ENCODE data around the gene PAX8.
"Not testable (repeated sequence)": the region's sequence is repeated elsewhere in the genome, so short reads cannot be mapped to it uniquely, and the experiment has no call there.

The PAX8 gene

DNA sequence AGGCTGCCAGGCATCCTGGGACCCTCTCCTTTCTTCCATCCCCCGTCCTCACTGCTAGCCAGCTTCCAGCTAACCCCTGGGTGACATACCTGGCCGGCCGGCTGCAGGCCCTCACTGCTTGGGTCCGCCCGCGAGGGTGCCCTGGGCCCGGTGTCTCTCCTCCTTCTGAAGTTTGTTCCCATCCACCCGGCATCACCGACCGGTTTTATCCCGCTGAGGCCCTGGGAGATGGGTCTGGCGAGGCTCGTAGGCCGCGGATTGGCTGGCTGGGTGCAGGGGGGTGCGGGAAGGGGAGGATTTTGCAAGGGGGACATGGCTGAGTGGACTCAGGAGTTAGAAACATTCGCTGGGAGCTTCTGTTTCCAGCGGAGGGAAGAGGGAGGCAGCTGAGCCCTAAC lies at the start of gene PAX8:
TSS of gene PAX8 (minus strand) at position 180 of the 398 bp plus-strand sequence. CDS start 527 bp downstream, outside the sequence.
- FAIRE-seq = no peak
- DNase-seq (ENCODE audit: insufficient read length, low spot score) = no peak

DNA sequence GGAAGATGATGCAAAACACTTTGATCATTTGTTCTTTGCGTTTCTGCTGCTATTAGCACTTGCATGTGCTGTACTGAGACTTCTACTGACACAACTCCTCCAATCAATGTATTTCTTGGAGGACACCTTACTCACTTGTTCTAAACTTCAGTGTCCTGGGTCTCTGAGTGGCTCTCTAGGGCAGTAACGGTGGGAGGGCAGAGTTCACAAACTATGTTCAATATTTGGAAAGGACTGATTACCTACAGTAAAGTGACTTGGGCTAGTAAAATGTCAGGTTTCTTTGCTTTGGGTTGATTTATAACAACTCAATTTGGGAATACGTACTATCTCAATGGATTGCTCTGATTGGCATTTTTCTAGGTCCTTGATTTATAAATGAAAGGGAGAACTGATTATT lies 49.3 kb upstream of the PAX8 start:
- FAIRE-seq = no peak
- no peak for DNase-seq (ENCODE audit: insufficient read length, low spot score)

DNA sequence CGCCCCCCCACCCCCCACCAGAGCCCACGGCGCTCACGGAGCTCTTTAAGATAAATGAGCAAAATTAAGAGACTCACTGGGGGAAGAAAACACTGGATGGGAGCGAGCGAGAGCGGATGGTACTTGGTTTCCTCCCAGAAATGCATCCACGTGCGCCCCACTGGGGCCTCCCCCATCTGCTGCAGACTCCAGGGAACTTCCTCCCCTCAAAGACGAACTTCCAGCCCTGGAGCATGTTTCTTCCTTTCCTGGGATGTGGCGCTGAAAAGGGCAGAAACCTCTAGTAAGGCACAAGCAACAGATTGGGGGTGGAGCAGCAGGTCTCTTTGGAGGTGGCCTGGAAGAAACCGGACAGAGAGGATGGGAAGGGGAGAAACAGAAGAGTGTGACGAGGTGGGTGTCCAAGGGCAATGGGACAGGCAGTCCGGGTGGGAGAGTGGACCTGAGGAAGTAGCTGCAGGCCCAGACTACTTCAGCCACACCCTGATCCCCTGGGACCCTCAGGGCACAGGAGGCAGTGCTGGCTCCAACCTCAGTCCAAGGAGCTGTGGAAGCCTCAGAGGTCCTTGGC lies 46.5 kb upstream of the PAX8 start:
- not testable (repeated sequence) for DNase-seq (ENCODE audit: insufficient read length, low spot score); FAIRE-seq

DNA sequence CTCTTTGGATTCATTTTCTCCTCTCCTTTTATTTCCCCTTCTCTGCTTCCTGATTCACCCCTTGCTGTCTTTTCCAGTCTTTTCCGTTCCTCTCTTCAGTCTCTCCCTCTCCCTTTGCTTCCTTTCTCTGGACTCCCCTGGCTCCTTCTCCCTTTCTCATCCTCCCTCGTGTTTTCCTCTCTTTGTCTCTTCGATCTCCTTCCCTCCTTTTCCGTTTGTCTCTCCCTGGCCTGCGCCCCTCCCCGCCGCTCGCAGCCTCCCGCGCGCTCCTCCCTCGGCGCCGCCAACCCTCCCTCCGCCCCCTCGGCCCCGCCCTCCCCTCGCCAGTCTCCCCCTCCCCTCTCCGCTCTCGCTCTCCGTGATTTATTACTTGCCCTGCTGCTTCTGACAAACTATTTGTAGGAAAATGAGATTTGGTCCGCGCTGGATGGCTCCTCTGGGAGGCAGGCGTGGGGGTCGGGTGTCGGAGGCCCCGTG lies 46.0 kb upstream of the PAX8 start:
- DNase-seq (ENCODE audit: insufficient read length, low spot score) = peak; percentile 15
- no peak for FAIRE-seq

DNA sequence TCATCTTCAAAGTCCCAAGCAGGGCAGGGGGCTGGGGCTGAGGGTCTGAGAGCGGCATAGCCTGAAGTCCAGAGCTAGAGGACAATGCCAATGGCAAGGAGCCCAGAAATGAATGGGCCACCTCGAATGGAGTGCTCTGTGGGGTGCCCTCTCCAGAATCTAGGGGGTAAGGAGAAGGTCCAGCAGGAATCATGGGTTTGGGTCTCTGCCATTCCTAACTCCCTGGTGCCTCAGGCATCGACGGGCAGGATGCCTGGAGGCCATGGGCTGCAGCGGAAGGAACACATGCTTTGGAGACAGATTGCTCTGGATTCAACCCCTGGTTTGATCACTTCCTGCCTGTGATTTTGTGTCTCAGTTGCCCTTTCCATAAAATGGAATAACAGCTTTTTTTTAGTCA lies 44.4 kb upstream of the PAX8 start:
- FAIRE-seq; DNase-seq (ENCODE audit: insufficient read length, low spot score): not testable (repeated sequence)

DNA sequence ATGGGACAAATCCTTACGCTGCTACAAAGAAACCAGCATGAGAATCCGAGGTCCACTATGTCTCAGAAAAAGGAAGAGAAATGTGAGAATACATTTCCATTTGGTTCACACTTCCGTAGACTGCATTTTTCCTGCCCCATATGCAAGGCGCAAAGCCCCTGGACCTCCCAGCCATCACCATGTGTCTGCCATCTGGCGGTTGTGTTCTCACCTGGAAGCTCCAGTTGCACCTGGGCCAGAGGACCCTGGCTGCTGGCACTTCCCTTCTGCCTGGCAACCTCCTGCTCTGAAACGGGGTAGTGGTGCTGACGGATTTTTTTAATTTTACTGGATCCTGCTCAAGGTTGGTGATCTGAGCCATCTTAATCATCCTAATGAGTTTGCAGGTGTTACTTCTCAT lies 41.4 kb upstream of the PAX8 start:
- peak; percentile 4 for FAIRE-seq
- not testable (repeated sequence) for DNase-seq (ENCODE audit: insufficient read length, low spot score)

DNA sequence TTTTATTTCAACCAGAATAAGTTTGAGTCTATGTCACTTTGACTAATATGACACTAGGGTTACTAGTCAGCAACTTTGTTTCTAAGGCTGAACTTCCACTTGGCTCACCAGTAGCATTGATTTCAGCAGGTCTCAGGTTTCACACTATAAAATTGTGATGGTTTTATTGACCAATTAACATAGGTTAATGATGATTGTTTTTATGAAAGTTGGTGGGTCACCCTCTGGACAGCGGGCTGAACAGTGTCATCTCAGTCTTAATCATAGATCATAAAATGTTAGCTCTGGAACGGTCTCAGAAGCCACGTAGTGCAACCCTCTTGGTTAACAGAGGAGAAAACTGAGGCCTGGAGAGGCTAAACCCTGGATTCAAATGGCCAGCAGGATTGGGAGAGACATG lies 40.2 kb upstream of the PAX8 start:
- DNase-seq (ENCODE audit: insufficient read length, low spot score); FAIRE-seq: not testable (repeated sequence)

DNA sequence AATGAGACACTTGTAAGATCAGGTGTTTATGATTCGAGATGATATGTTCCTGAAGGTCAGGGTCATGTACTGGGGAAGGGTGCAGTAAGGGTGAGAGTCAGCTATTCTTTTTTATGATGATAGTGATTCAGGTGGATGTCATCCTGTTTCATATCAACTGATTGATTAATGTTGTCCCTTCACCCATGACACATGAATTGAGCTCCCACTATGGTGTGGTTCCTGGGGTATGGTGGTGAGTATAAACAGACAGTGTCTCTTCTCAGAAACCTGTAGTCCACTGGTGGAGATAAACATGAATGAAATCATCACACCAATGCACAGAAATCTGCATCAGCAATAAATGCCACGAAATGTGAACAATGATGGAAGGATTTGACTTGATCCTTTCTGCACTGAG lies 37.4 kb upstream of the PAX8 start:
- FAIRE-seq (no peak), DNase-seq (ENCODE audit: insufficient read length, low spot score) (no peak)

DNA sequence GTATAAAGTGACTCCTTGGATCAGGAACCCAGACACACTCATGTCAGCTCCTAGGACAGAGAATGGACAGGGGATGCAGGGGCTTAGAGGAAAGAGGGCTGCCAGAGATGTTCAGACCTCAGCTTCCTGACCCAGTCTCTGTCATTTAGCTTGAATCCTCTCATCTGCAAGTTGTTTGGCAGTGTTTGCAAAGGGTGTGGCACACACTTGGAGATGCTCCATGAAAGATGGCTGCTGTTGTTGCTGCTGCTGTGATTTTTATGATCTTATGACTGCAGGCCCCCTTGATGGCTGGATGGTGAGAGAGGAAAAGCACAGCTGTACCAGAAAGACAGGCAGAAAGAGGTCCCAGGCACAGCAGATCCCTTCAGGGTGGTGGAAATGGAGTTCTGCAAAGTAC lies 35.9 kb upstream of the PAX8 start:
- not testable (repeated sequence) for FAIRE-seq; DNase-seq (ENCODE audit: insufficient read length, low spot score)

DNA sequence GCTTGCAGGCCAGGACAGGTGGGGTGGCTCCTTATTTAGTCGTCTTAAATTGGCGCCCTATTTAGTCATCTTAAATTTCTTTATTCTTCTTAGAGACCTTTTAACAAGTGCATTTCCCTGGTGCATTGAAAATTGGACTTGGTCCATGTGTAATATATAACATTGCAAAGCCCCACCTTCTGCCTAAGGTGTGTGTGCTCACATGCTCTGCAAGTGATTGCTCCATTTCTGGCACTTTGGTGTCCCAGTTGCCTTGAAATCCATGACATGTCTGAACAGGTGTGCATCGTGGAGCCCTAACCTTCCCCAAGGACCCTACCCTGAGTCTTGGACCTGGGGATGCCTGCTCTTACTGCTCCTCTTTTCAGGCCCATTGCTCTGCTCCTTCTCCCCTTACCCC lies 35.5 kb upstream of the PAX8 start:
- not testable (repeated sequence) for FAIRE-seq; DNase-seq (ENCODE audit: insufficient read length, low spot score)

DNA sequence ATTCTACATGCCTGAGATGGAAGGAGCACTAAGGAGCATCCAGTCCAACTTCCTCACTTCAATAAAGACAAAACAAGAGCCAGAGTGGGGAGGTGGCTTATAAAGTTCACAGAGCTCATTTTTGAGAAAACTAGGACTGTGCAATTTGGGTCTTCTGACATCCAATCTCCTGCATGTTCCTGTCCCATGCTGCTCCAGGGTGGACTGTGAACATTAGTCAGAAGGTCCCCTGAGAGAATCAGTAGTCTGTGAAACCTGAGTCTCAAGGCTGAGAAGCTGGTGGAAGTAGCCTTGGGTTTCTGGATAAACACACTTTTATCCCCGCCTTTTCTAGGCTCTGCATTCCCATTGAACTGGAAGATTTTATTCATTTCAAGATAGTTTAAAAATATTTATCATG lies 33.1 kb upstream of the PAX8 start:
- not testable (repeated sequence) for DNase-seq (ENCODE audit: insufficient read length, low spot score); FAIRE-seq

DNA sequence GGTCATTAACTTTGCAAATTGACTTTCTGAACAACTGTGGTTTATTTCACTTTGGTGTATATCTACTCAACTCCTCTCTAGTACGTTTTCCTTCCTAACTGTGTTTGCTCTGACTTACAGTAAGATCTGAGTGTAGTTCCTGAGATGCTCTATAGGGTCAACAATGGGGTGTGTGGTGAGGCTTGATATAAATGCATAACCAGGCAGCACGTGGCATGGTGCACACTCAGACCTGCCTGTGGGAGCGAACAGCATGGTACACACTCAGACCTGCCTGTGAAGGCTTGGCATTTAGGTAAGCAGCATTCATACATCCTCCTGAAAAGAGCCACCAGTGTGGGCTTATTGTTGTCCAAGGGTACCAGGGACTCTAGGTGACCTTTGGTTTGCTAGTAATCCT lies 32.5 kb upstream of the PAX8 start:
- FAIRE-seq; DNase-seq (ENCODE audit: insufficient read length, low spot score): not testable (repeated sequence)

DNA sequence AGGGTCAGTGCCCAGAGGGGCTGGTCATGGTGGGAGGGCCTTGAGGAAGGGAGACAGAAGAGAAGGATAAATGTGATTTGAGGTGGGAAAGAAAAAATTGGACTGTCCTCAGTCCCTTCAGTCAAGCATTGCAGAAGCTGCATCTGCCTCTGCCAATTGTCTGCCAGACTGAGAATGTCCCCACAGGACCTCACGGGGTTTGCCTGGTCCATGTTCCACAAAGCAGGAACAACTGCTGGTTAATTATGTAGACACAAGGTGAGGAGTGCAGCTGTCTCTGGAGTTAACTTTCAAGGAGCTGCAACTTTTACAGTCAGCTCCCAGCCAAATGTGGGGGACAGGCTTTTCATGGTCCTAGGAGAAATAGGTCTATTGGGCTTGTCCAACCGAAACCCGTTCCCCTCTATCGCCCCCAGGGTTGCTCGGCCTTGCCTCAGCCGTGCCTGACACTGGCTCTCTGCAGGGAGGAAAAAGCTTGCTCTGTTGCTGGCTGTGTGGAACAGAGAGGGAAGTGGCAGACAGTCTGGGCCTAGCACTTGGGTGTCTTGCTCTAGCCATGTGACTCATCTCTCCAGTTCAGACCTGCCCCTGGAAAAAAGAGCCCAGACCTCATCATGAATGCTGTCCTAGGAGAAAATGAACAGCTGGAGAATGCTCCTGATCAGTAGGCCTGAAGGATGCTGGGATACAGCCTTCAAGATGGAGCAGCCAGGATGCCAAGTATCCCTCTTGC lies 31.1 kb upstream of the PAX8 start:
- no peak for FAIRE-seq
- DNase-seq (ENCODE audit: insufficient read length, low spot score) = no peak

DNA sequence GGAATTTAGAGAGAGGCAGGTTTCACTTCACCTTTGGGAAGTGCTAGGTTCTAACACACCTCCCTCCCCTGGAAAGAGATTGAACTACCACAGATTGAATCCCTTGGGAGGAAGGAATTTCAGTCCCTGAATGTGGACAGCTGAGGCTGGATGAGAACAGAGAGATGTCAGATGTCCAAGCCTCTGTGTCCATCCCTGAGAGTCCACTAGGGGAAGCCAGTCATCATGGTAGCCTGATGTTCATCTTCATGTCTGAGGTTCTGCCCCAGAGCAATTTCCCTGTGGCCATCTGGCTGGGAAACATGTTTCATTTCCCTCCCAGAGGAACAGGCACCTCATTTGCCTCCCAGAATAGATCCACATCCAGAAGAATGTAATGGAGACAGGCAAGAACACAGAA lies 30.1 kb upstream of the PAX8 start:
- not testable (repeated sequence) for DNase-seq (ENCODE audit: insufficient read length, low spot score); FAIRE-seq

DNA sequence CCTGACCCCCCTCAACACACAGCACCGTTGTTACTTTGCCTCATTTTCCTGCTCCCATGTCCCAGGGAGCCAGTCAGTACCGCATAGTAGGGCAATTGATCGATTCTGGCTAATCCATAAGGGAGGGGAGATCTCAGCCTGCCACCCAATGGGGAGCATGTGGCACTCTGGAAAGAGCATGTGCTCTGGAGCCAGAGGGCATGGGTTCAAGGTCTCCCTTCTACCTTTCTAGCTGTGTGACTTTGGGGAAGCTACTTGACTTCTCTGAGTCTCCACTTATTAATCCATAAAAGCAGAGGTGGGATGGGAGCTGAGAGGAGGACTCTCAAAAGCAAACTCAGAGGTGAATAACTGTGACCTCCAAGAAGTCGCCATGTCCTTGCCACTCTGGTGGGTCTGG lies 27.5 kb upstream of the PAX8 start:
- FAIRE-seq; DNase-seq (ENCODE audit: insufficient read length, low spot score): not testable (repeated sequence)

DNA sequence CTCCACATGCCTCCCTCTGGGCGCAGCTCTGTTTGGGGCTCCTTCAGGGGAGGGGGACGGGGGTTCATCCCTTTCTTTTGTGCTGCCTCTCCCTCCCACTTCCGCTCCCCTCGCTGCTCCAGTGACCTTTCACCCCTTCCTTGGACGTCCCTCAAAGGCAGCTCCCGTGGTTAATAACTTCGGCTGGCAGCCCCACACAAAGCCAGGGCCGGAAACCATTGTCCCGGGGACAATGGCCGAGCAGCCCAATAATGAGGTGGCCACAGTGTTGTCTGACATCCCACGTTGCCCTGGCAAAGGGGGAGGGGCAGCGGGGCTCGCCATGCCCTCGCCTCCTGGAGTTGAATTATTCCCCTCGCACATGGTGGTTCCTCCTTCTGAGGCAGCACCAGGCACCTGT lies 27.0 kb upstream of the PAX8 start:
- not testable (repeated sequence) for DNase-seq (ENCODE audit: insufficient read length, low spot score); FAIRE-seq

DNA sequence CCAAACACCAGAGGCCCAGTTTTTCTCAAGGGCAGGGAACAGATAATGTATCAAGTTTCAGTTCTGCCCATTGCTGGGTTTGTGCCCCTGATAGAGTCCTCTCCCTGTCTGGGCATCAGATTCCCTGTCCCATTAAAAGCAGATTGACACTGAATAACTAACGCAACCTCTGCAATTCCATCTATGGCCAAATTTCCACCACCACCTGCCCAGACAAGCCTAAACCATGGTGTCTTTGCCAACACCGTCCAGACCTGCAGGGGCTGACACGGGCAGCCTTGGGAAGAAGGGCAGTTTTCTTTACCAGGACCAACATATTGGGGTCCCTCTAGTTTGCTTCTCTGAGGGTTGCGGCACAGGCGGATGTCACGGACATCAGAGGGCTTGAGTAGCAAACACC lies 26.4 kb upstream of the PAX8 start:
- no peak for FAIRE-seq
- DNase-seq (ENCODE audit: insufficient read length, low spot score) = no peak

DNA sequence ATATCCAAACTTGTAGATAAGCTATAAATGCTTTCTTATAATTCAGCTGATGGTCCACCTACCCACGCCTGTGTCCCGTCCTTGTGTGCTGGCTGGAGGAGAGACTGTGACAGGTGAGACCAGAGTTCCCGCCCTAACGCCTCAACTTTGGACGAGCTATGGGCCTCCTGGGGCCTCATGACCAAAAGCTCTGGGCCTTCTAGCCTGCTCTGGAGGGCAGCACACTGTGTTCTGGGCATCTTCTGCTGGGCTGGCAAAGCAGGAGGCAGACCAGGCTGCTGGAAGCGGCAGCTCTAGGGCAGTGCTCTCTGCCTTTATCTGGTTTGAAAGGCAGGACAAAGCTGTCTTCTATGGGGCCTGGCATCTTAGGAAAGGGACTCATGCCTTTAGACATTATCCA lies 26.0 kb upstream of the PAX8 start:
- FAIRE-seq = no peak
- no peak for DNase-seq (ENCODE audit: insufficient read length, low spot score)

DNA sequence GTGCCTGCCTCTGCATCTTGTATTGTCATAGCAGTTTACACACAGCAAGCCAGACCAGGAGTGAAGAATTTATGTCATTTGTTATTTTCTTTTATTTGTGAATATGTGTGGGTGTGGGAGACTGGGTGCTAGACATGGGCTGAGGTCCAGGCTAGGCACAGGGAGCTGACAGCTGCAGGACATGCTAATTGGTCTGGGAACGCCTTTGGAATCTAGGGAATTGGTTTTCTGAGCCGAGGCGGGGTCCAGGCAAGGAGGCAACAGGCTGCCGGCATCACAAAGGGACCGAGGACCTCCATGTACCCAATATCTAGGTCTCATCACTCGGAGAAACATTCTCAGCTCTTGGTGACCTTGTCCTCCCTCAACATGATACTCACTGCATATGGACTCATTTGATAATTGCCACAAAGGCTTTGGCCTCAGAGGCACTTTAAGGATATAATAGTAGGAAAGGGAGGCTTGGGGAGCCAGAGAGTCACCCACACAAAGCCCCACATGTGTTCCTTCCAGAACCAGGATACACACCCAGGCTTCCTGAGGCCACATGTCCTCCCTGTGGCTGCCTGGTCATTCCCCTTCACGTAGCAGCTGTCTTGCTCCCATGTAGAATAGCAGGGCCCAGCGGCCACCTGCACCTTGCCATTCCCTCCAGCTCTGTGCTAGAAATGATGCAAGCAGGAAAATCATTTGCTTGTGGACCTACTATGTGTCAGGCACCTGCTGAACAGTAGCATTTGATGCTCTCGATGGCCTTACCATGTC lies 23.7 kb upstream of the PAX8 start:
- not testable (repeated sequence) for DNase-seq (ENCODE audit: insufficient read length, low spot score); FAIRE-seq

DNA sequence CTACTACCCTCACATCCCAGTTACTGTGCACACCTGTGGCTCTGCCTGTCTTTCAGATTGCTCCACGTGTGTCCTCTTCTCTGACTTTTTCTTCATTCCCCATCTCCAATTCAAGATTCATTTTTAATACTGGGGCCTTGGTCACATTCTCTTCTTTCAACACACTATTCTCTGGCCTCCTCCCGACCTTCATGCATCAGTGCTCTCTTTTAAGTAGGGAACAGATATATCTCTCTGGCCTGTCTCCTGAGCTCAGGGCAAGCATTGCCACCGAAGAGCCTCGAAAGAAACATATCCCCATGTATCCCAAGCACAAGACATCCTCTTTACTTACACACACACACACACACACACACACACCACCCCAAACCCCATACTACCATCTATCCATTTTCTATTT lies 21.6 kb upstream of the PAX8 start:
- no peak for FAIRE-seq
- DNase-seq (ENCODE audit: insufficient read length, low spot score) = no peak

DNA sequence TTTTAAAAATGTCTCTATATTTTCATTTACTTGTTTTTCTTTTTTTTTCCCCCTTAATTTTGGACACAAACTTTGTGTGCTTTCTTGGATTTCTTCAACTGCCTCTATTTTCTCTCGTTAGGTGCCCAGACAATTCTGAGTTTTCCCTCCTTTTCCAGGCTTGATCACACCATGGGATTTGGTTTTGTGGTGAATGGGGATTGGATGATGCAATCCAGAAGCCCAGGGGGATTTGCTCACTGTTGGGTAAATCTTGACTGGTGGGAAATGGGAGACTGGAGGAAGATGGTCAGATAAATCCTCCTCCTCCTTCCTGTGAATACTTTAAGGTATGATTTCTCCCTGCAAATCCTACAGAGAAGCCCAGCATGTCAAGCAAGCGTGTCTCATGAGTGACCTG lies 19.5 kb upstream of the PAX8 start:
- DNase-seq (ENCODE audit: insufficient read length, low spot score) = no peak
- no peak for FAIRE-seq

Data from GM19239 (cell line).